Trophoblast cell (in vitro differentiated cells and primary cell): ENCODE results near the gene MRPS23.

ENCODE experiments used
- DNase-seq, 2 donors: peaks; one replicate each; pipeline ENCODE4 v3.0.0-alpha.2; 2016
- H2AFZ ChIP-seq: 2 replicates; pipeline ENCODE4 v1.6.1; 2013; ENCODE audit warnings: low read length, moderate library complexity, mild to moderate bottlenecking; ENCODE audit not compliant: insufficient read depth, poor library complexity
- H2AK5ac ChIP-seq: 2 replicates; pipeline ENCODE4 v1.6.1; 2013; ENCODE audit warnings: mild to moderate bottlenecking, low read length
- H2BK120ac ChIP-seq: 2 replicates; pipeline ENCODE4 v1.6.1; 2013; ENCODE audit warnings: low read length, mild to moderate bottlenecking, moderate library complexity; ENCODE audit not compliant: insufficient read depth, poor library complexity
- H2BK12ac ChIP-seq: 2 replicates; pipeline ENCODE4 v1.6.1; 2013; ENCODE audit warnings: mild to moderate bottlenecking, low read length, moderate library complexity
- H2BK5ac ChIP-seq: 2 replicates; pipeline ENCODE4 v1.6.1; 2013; ENCODE audit warnings: low read length, low read depth, moderate library complexity, mild to moderate bottlenecking; ENCODE audit not compliant: poor library complexity
- H3K14ac ChIP-seq: 2 replicates; pipeline ENCODE4 v1.6.1; 2013; ENCODE audit warnings: mild to moderate bottlenecking, low read length
- H3K18ac ChIP-seq: 2 replicates; pipeline ENCODE4 v1.6.1; 2013; ENCODE audit warnings: mild to moderate bottlenecking, low read length
- H3K23ac ChIP-seq: 2 replicates; pipeline ENCODE4 v1.6.1; 2013; ENCODE audit warnings: low read length
- H3K27ac ChIP-seq: 2 replicates; pipeline ENCODE4 v1.5.1; 2013; ENCODE audit warnings: low read depth, mild to moderate bottlenecking, inconsistent platforms, low read length, moderate library complexity
- H3K27me3 ChIP-seq: 2 replicates; pipeline ENCODE4 v1.6.1; 2013; ENCODE audit warnings: inconsistent platforms, mild to moderate bottlenecking, low read length, moderate library complexity; ENCODE audit not compliant: insufficient read depth
- H3K36me3 ChIP-seq, 2 experiments: 1 replicate in 1 of 2; 2 replicates in 1 of 2; pipeline ENCODE4 v1.6.1; 2013; ENCODE audit warnings: low read length in 2 of 2, mild to moderate bottlenecking in 2 of 2, moderate library complexity in 1 of 2; ENCODE audit not compliant: insufficient read depth in 2 of 2, control insufficient read depth in 1 of 2
- H3K4ac ChIP-seq: 2 replicates; pipeline ENCODE4 v1.6.1; 2013; ENCODE audit warnings: low read depth, mild to moderate bottlenecking, low read length, moderate library complexity
- H3K4me1 ChIP-seq, 2 experiments: 1 replicate in 1 of 2; 2 replicates in 1 of 2; pipeline ENCODE4 v1.6.1; 2013; ENCODE audit warnings: low read length in 2 of 2, mild to moderate bottlenecking in 2 of 2, moderate library complexity in 1 of 2; ENCODE audit not compliant: insufficient read depth in 2 of 2, control insufficient read depth in 1 of 2
- H3K4me2 ChIP-seq: 2 replicates; pipeline ENCODE4 v1.6.1; 2013; ENCODE audit warnings: inconsistent platforms, mild to moderate bottlenecking, low read length, moderate library complexity
- H3K4me3 ChIP-seq: 2 replicates; pipeline ENCODE4 v1.5.1; 2013; ENCODE audit warnings: mild to moderate bottlenecking, low read depth, low read length, inconsistent platforms
- H3K79me1 ChIP-seq: one replicate; pipeline ENCODE4 v1.6.1; 2013; ENCODE audit warnings: low read length
- H3K79me2 ChIP-seq: 2 replicates; pipeline ENCODE4 v1.6.1; 2013; ENCODE audit warnings: low read length, mild to moderate bottlenecking; ENCODE audit not compliant: control insufficient read depth, insufficient read depth, poor library complexity
- H3K9ac ChIP-seq: 2 replicates; pipeline ENCODE4 v1.6.1; 2013; ENCODE audit warnings: mild to moderate bottlenecking, low read length
- H3K9me3 ChIP-seq: 2 replicates; pipeline ENCODE4 v1.6.1; 2013; ENCODE audit warnings: low read depth, mild to moderate bottlenecking, control low read depth, inconsistent platforms, low read length; ENCODE audit not compliant: insufficient read depth
- H4K12ac ChIP-seq: 2 replicates; pipeline ENCODE4 v1.6.1; 2013; ENCODE audit warnings: low read depth, mild to moderate bottlenecking, low read length, moderate library complexity
- H4K8ac ChIP-seq: 2 replicates; pipeline ENCODE4 v1.6.1; 2013; ENCODE audit warnings: low read depth, mild to moderate bottlenecking, low read length, moderate library complexity
- H4K91ac ChIP-seq: one replicate; pipeline ENCODE4 v1.6.1; 2013; ENCODE audit warnings: low read depth, mild to moderate bottlenecking, low read length, moderate library complexity
- WGBS: extraction: QIAGEN DNeasy Blood & Tissue Kit; methylation state at CpG from one replicate; pipeline ENCODE4 v1.1.7; 2013; ENCODE audit warnings: missing lambda C conversion rate; ENCODE audit not compliant: insufficient read length, insufficient coverage; ENCODE audit errors: extremely low coverage; 5-methylcytosine and 5-hydroxymethylcytosine counted together

Gene MRPS23

DNA sequence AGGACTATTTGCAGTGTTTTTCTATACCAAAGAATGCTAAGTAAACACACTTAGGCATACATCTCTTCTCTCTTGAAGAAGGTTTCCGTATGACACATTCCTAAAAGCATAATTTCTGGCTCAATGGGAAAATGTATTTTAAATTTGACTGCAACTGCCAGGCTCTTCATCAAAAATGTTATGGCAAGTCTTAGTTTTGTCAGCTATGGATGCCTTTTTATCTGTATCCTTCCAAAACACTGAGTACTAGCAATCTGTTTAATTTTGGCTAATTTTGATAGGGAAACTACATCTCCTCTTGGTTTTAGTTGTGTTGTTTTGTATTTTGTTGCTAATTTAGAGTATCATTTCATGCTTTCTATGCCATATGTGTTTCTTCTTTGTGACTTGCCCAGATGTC, 35.4 kb downstream of the MRPS23 start:
- no peaks in the 10 kb centered on the region for H3K79me1 ChIP-seq
- H2AFZ ChIP-seq = no peak overlapping the region
- H3K4me2 ChIP-seq = no peak overlapping the region
- no peaks in the 10 kb centered on the region for H3K27me3 ChIP-seq
- H3K4me1 ChIP-seq = no peaks in the 10 kb centered on the region
- H3K79me2 ChIP-seq = no peaks in the 10 kb centered on the region
- no peak overlapping the region for H3K27ac ChIP-seq
- H3K4me3 ChIP-seq = no peak overlapping the region
- no peak overlapping the region for H3K4ac ChIP-seq
- H3K23ac ChIP-seq = no peak overlapping the region
- H4K12ac ChIP-seq = no peak overlapping the region
- H3K18ac ChIP-seq = no peak overlapping the region
- H3K36me3 ChIP-seq = no peaks in the 10 kb centered on the region
- H2AK5ac ChIP-seq = no peak overlapping the region
- H4K91ac ChIP-seq = no peak overlapping the region
- H2BK12ac ChIP-seq = no peak overlapping the region
- peaks cover 3% of the 10 kb centered on the region for H3K9me3 ChIP-seq
- H4K8ac ChIP-seq = no peak overlapping the region
- no peak overlapping the region for H2BK5ac ChIP-seq
- no CpG with 5 or more reads among the region's 1 CpG for WGBS
- no peak overlapping the region for H2BK120ac ChIP-seq
- DNase-seq = no peak
- H3K14ac ChIP-seq = no peak overlapping the region
- H3K9ac ChIP-seq = no peak overlapping the region

DNA sequence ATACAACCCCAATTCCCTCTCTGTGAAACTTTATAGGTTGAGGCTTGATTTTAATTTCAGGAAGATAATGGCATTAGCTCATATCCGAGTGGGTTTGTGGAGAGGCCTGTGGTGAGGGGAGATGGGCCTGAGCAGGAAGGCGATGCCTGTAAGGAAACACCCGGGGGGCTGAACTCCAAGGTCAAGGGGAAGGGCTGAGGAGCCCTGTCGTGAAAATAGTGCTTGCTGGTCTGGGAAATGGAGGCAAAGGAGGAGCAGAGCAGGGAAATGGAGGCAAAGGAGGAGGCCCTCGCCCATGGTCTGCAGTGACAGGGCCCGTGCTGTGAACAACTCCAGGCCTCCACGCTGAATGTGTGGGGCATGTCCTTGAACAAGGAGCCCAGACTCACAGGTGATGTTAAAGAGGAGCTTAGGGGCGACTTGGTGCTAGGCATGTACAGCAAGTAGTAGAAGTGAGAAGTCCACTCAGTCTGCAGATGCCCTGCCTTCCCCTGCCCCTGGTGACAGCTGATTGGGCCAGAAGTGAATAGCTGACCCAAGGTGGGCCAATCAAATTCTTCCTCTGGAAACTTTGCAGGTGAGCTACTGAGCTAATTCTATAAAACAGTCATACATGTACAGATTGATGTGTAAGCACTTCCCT, 38.1 kb downstream of the MRPS23 start:
- H3K79me2 ChIP-seq = no peaks in the 10 kb centered on the region
- WGBS = no CpG with 5 or more reads among the region's 8 CpGs
- no peaks in the 10 kb centered on the region for H3K79me1 ChIP-seq
- no peaks in the 10 kb centered on the region for H3K27me3 ChIP-seq
- H4K8ac ChIP-seq = no peak overlapping the region
- H3K4me3 ChIP-seq = no peak overlapping the region
- H3K4me1 ChIP-seq = no peaks in the 10 kb centered on the region
- H4K91ac ChIP-seq = no peak overlapping the region
- no peak for DNase-seq
- H3K36me3 ChIP-seq = no peaks in the 10 kb centered on the region
- H3K4me2 ChIP-seq = no peak overlapping the region
- no peak overlapping the region for H2AFZ ChIP-seq
- no peak overlapping the region for H3K27ac ChIP-seq
- no peak overlapping the region for H3K14ac ChIP-seq
- no peak overlapping the region for H3K18ac ChIP-seq
- H2AK5ac ChIP-seq = no peak overlapping the region
- no peak overlapping the region for H2BK12ac ChIP-seq
- H4K12ac ChIP-seq = no peak overlapping the region
- H3K4ac ChIP-seq = no peak overlapping the region
- no peak overlapping the region for H3K9ac ChIP-seq
- no peak overlapping the region for H2BK120ac ChIP-seq
- no peaks in the 10 kb centered on the region for H3K9me3 ChIP-seq
- H3K23ac ChIP-seq = no peak overlapping the region
- H2BK5ac ChIP-seq = no peak overlapping the region

DNA sequence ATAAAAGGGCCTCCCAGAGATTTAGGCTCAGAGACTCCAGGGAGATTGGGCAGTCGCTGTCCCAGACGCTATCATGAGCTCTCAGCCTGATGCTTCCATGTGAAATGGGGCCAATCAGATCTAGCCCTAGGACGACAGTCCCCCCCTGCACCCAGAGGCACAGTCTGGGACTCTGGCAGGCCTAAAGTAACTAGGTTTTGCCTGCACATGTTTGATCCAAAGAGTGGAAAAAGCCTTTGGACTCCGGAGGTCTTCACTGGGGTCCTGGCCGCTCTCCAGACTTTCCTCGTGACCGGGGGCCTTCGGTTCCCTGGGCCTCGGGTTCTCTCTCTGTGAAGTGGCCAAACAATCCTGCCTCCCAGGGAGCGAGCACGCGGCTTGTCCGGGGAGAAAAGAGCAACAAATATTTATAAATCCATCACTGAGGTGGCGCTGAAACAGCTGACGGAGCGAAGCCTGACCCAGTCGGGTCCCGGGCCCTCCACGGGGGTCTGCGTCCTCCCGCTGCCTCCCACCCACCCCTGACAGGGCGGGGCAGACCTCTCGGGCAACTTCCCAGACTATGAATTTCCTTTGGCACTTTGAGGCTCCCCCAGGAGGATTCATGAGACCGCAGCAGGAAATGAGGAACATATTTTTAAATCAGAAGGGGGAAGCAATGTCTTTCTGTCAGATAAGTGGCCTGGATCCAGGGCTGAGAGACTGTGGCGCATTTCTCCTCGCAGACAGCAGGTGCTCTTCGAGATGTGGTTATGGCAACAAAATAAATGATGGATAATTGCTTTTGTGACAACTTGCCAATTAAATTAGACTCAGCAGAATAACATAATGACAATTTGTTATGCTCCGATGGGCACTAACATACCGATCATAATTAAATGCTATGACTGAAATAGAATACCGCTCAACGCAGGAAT, 38.9 kb downstream of the MRPS23 start:
- Histone ChIP-seq H3K23ac (no peak overlapping the region), H3K9ac (no peak overlapping the region), H3K18ac (no peak overlapping the region), H2BK120ac (no peak overlapping the region), H3K4me3 (no peak overlapping the region), H2AK5ac (no peak overlapping the region), H3K14ac (no peak overlapping the region), H3K79me2 (no peaks in the 10 kb centered on the region), H3K4me1 (no peaks in the 10 kb centered on the region), H4K8ac (no peak overlapping the region), H3K36me3 (no peaks in the 10 kb centered on the region), H3K27ac (no peak overlapping the region), H3K27me3 (no peaks in the 10 kb centered on the region), H4K91ac (no peak overlapping the region), H3K4ac (no peak overlapping the region), H4K12ac (no peak overlapping the region), H3K4me2 (no peak overlapping the region), H3K9me3 (no peaks in the 10 kb centered on the region), H2BK12ac (no peak overlapping the region), H2BK5ac (no peak overlapping the region), H2AFZ (no peak overlapping the region), H3K79me1 (no peaks in the 10 kb centered on the region)
- DNase-seq = no peak
- WGBS = no CpG with 5 or more reads among the region's 31 CpGs

DNA sequence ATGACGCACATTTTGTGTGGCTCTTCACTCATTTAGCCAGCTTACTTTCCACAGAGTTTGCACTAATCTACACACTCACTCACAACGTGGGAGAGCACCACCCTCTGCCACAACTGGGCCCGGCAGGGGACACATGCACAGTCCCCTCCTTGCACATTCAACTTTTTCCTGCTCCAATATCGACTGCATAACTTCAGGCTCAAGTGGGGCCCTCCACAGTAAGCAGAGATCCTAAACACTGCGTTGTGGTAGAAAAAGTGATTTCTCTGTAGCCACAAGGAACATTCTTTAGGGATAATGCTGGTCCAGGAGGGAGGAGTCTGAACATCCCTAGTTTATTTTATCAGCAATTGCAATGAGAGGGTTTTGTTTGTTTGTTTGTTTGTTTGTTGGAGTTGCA, 40.0 kb downstream of the MRPS23 start:
- H3K36me3 ChIP-seq = no peaks in the 10 kb centered on the region
- H3K79me1 ChIP-seq = no peaks in the 10 kb centered on the region
- no peak overlapping the region for H2BK120ac ChIP-seq
- no peak overlapping the region for H3K14ac ChIP-seq
- no peaks in the 10 kb centered on the region for H3K9me3 ChIP-seq
- H3K27ac ChIP-seq = no peak overlapping the region
- no peak overlapping the region for H3K18ac ChIP-seq
- WGBS = no CpG with 5 or more reads among the region's 5 CpGs
- no peaks in the 10 kb centered on the region for H3K4me1 ChIP-seq
- no peak overlapping the region for H2BK5ac ChIP-seq
- no peaks in the 10 kb centered on the region for H3K79me2 ChIP-seq
- no peak overlapping the region for H4K12ac ChIP-seq
- no peak overlapping the region for H4K8ac ChIP-seq
- no peak overlapping the region for H3K4ac ChIP-seq
- no peak overlapping the region for H2AFZ ChIP-seq
- no peak overlapping the region for H3K23ac ChIP-seq
- no peak overlapping the region for H3K4me2 ChIP-seq
- H3K9ac ChIP-seq = no peak overlapping the region
- H3K4me3 ChIP-seq = no peak overlapping the region
- H2BK12ac ChIP-seq = no peak overlapping the region
- H2AK5ac ChIP-seq = no peak overlapping the region
- DNase-seq = no peak
- no peak overlapping the region for H4K91ac ChIP-seq
- H3K27me3 ChIP-seq = no peaks in the 10 kb centered on the region
